Measurements from ENCODE around the gene INO80B.

- TF ChIP-seq POLR2A (IDR thresholded peaks at IDR 0.05) (no peak), CTCF (IDR thresholded peaks at IDR 0.05) (no peak)
Observed at GRCh38 chr2:74481961-74482800, 27.3 kb downstream of the INO80B start.
